ENCODE measurements around the gene NRROS. TPM values are rescaled to one million over a fixed set of nuclear protein-coding genes. Genes with fewer than 3 reads are reported as not detected.

NRROS gene
- total and polyA plus RNA-seq, 2 of the 13 experiments (the other 11 are each of a cell fraction or from before 2014, with no cell fraction given) = not detected

GRCh38 chr3:196620684-196621083 is 18.8 kb upstream of the NRROS start:
- Histone ChIP-seq H3K4me1 (ENCODE audit: insufficient read depth, low read length) (peaks cover 25% of the 10 kb centered on the region), H2AFZ (ENCODE audit: low read length) (no peak overlapping the region), H3K79me2 (ENCODE audit: insufficient read depth, low read length) (no peaks in the 10 kb centered on the region), H3K27ac (ENCODE audit: extremely low read length, insufficient read depth, low read length) (no peak overlapping the region), H3K4me3 (replicated peaks in 1 of 3; ENCODE audit: insufficient read depth in 1 of 3, low read depth in 2 of 3, low read length in 3 of 3) (no peak overlapping the region), H3K36me3 (replicated peaks in 1 of 2; ENCODE audit: control insufficient read depth in 1 of 2, insufficient read depth in 2 of 2, low read length in 2 of 2) (no peaks in the 10 kb centered on the region), H4K20me1 (ENCODE audit: insufficient read depth, low read length) (no peaks in the 10 kb centered on the region), H3K4me2 (ENCODE audit: low read depth, low read length) (no peak overlapping the region), H3K27me3 (ENCODE audit: control insufficient read depth in 1 of 2, insufficient read depth in 2 of 2, low read length in 2 of 2) (peaks cover 0 to 15% of the 10 kb centered on the region in 2 experiments; a peak in 3 of 5 replicates), H3K9ac (ENCODE audit: insufficient read depth, low read depth, low read length) (no peak overlapping the region), H3K9me3 (ENCODE audit: low read length) (no peaks in the 10 kb centered on the region)
- DNase-seq (ENCODE audit: low spot score) (no peak), FAIRE-seq (no peak), ATAC-seq (no peak)
- no peak for TF ChIP-seq PRDM15 (CRISPR knock-in tag; IDR thresholded peaks at IDR 0.05)
- TF ChIP-seq RELA (CRISPR knock-in tag; IDR thresholded peaks at IDR 0.05) = no peak
- TF ChIP-seq HDAC6 (IDR thresholded peaks at IDR 0.05; ENCODE audit: low read depth, low read length) = no peak
- TF ChIP-seq MTF2 (CRISPR knock-in tag; IDR thresholded peaks at IDR 0.05; ENCODE audit: borderline replicate concordance) = no peak
- no peak for TF ChIP-seq PHF21A (CRISPR knock-in tag; IDR thresholded peaks at IDR 0.05)
- TF ChIP-seq GMEB2 (CRISPR knock-in tag; IDR thresholded peaks at IDR 0.05; ENCODE audit: low read depth) = no peak
- no peak for TF ChIP-seq PAF1 (CRISPR knock-in tag; IDR thresholded peaks at IDR 0.05)
- no peak for TF ChIP-seq TOPORS (CRISPR knock-in tag; IDR thresholded peaks at IDR 0.05)
- no peak for TF ChIP-seq FUBP1 (CRISPR knock-in tag; IDR thresholded peaks at IDR 0.05; ENCODE audit: borderline replicate concordance)
- no peak for TF ChIP-seq ZNF567 (CRISPR knock-in tag; IDR thresholded peaks at IDR 0.05; ENCODE audit: borderline replicate concordance)
- intact Hi-C loops (cut with micrococcal nuclease; ENCODE audit: unreplicated experiment) = no loop called here
- CTCF ChIA-PET (ENCODE audit: low intra/inter-chr PET ratio, low total read pairs) = no interaction called here
- POLR2A ChIA-PET = no interaction called here
- no TSS peak for BruUV-seq (replicated peaks)
- 38% methylated on average over 2 of the region's 2 CpGs for WGBS (ENCODE audit: low lambda C conversion rate)
- in situ Hi-C loops (cut with HindIII; ENCODE audit: extremely low pct_ligation_motif_present, low pct_unique_long_range_greater_than_20kb) = no loop called here

All from HepG2 (cell line).